ENCODE data around the gene GPR75.

- TF ChIP-seq, protein P1, sequence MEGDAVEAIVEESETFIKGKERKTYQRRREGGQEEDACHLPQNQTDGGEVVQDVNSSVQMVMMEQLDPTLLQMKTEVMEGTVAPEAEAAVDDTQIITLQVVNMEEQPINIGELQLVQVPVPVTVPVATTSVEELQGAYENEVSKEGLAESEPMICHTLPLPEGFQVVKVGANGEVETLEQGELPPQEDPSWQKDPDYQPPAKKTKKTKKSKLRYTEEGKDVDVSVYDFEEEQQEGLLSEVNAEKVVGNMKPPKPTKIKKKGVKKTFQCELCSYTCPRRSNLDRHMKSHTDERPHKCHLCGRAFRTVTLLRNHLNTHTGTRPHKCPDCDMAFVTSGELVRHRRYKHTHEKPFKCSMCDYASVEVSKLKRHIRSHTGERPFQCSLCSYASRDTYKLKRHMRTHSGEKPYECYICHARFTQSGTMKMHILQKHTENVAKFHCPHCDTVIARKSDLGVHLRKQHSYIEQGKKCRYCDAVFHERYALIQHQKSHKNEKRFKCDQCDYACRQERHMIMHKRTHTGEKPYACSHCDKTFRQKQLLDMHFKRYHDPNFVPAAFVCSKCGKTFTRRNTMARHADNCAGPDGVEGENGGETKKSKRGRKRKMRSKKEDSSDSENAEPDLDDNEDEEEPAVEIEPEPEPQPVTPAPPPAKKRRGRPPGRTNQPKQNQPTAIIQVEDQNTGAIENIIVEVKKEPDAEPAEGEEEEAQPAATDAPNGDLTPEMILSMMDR (conservative IDR thresholded peaks at IDR 0.05; ENCODE audit: low read depth, low read length), result no peak
- no peak for TF ChIP-seq EZH2 (IDR thresholded peaks at IDR 0.05; ENCODE audit: borderline replicate concordance, low read depth, low read length, poor library complexity, severe bottlenecking)
These were observed 40.8 kb downstream of the GPR75 start for GRCh38 chr2:53818854-53819435.

Data from A673 (cell line).